H9 (cell line): ENCODE measurements around the gene ACAD8. TPM values are rescaled to one million over a fixed set of nuclear protein-coding genes. Genes with fewer than 3 reads are reported as not detected.

Source experiments
- DNase-seq: peaks from one replicate; pipeline ENCODE4 v3.0.0-alpha.2; 2017
- H2AFZ ChIP-seq: one replicate; pipeline ENCODE4 v1.6.1; 2013; ENCODE audit warnings: mild to moderate bottlenecking, low read length, control low read depth, moderate library complexity
- H2AK5ac ChIP-seq: 2 replicates; pipeline ENCODE4 v1.6.1; 2013; ENCODE audit warnings: low read length, control low read depth, mixed read lengths; ENCODE audit not compliant: insufficient read length
- H2BK120ac ChIP-seq: one replicate; pipeline ENCODE4 v1.6.1; 2013; ENCODE audit warnings: low read depth, mild to moderate bottlenecking, low read length, control low read depth, inconsistent platforms; ENCODE audit not compliant: poor library complexity, severe bottlenecking
- H2BK12ac ChIP-seq: 2 replicates; pipeline ENCODE4 v1.6.1; 2013; ENCODE audit warnings: low read length, control low read depth, mixed read lengths, low read depth; ENCODE audit not compliant: insufficient read length
- H2BK15ac ChIP-seq: 2 replicates; pipeline ENCODE4 v1.6.1; 2013; ENCODE audit warnings: low read depth, low read length, control low read depth
- H2BK20ac ChIP-seq: one replicate; pipeline ENCODE4 v1.6.1; 2013; ENCODE audit warnings: low read depth, mild to moderate bottlenecking, low read length, control low read depth, inconsistent platforms; ENCODE audit not compliant: poor library complexity, severe bottlenecking
- H2BK5ac ChIP-seq: 2 replicates; pipeline ENCODE4 v1.6.1; 2013; ENCODE audit warnings: low read length, control low read depth, mixed read lengths; ENCODE audit not compliant: insufficient read length
- H3K14ac ChIP-seq: 2 replicates; pipeline ENCODE4 v1.6.1; 2013; ENCODE audit warnings: low read length, control low read depth; ENCODE audit not compliant: insufficient read depth
- H3K18ac ChIP-seq: 2 replicates; pipeline ENCODE4 v1.6.1; 2013; ENCODE audit warnings: low read depth, mild to moderate bottlenecking, mixed read lengths, low read length, control low read depth; ENCODE audit not compliant: insufficient read length
- H3K23ac ChIP-seq: 2 replicates; pipeline ENCODE4 v1.6.1; 2013; ENCODE audit warnings: low read length, control low read depth, mixed read lengths, low read depth; ENCODE audit not compliant: insufficient read length
- H3K23me2 ChIP-seq: 2 replicates; pipeline ENCODE4 v1.6.1; 2013; ENCODE audit warnings: low read depth, mild to moderate bottlenecking, mixed read lengths, low read length, control low read depth; ENCODE audit not compliant: insufficient read length, poor library complexity, severe bottlenecking
- H3K27ac ChIP-seq: 2 replicates; pipeline ENCODE4 v1.5.1; 2013; ENCODE audit warnings: low read length, control low read depth, mixed read lengths, low read depth; ENCODE audit not compliant: insufficient read length
- H3K27me3 ChIP-seq: 2 replicates; pipeline ENCODE4 v1.6.1; 2013; ENCODE audit warnings: low read length, control low read depth, inconsistent platforms; ENCODE audit not compliant: insufficient read depth
- H3K4ac ChIP-seq: 2 replicates; pipeline ENCODE4 v1.6.1; 2013; ENCODE audit warnings: low read depth, mild to moderate bottlenecking, control low read depth, inconsistent platforms, low read length, moderate library complexity
- H3K4me1 ChIP-seq: 2 replicates; pipeline ENCODE4 v1.6.1; 2013; ENCODE audit warnings: low read length, control low read depth, inconsistent platforms; ENCODE audit not compliant: insufficient read depth
- H3K4me2 ChIP-seq: 2 replicates; pipeline ENCODE4 v1.6.1; 2013; ENCODE audit warnings: low read length, control low read depth, mixed read lengths; ENCODE audit not compliant: insufficient read length, insufficient read depth
- H3K56ac ChIP-seq: 2 replicates; pipeline ENCODE4 v1.6.1; 2013; ENCODE audit warnings: low read depth, mild to moderate bottlenecking, mixed read lengths, low read length, control low read depth; ENCODE audit not compliant: insufficient read length
- H3K79me1 ChIP-seq: 2 replicates; pipeline ENCODE4 v1.6.1; 2013; ENCODE audit warnings: low read depth, mild to moderate bottlenecking, moderate library complexity, low read length, control low read depth, inconsistent platforms; ENCODE audit not compliant: insufficient read depth, poor library complexity, severe bottlenecking
- H3K79me2 ChIP-seq: 2 replicates; pipeline ENCODE4 v1.6.1; 2013; ENCODE audit warnings: low read length, control low read depth, inconsistent platforms; ENCODE audit not compliant: insufficient read depth
- H3K9ac ChIP-seq: 2 replicates; pipeline ENCODE4 v1.6.1; 2013; ENCODE audit warnings: low read length, control low read depth, mixed read lengths; ENCODE audit not compliant: insufficient read length; ENCODE audit errors: extremely low read depth
- H3K9me3 ChIP-seq: one replicate; pipeline ENCODE4 v1.6.1; 2013; ENCODE audit warnings: low read depth, low read length, inconsistent platforms; ENCODE audit not compliant: control insufficient read depth
- H3T11ph ChIP-seq: one replicate; pipeline ENCODE4 v1.6.1; 2013; ENCODE audit warnings: mild to moderate bottlenecking, low read length, control low read depth, inconsistent platforms
- H4K20me1 ChIP-seq: one replicate; pipeline ENCODE4 v1.6.1; 2013; ENCODE audit not compliant: control insufficient read depth, insufficient read length, insufficient read depth
- H4K5ac ChIP-seq: 2 replicates; pipeline ENCODE4 v1.6.1; 2013; ENCODE audit warnings: low read depth, mild to moderate bottlenecking, mixed read lengths, low read length, control low read depth; ENCODE audit not compliant: insufficient read length
- H4K8ac ChIP-seq: replicated peaks from 2 replicates; pipeline ENCODE4 v1.6.1; 2013; ENCODE audit warnings: low read length, control low read depth, mixed read lengths, low read depth; ENCODE audit not compliant: insufficient read length
- H4K91ac ChIP-seq: 2 replicates; pipeline ENCODE4 v1.6.1; 2013; ENCODE audit warnings: low read depth, mild to moderate bottlenecking, moderate library complexity, mixed read lengths, low read length, control low read depth; ENCODE audit not compliant: insufficient read length
- H3K27ac Mint-ChIP-seq, 3 experiments: 2 replicates in 2 of 3; 3 replicates in 1 of 3; pipeline ENCODE4 v1.8.0; 2020 to 2021; ENCODE audit warnings: mixed read lengths in 3 of 3, mild to moderate bottlenecking in 1 of 3, moderate library complexity in 1 of 3
- H3K27me3 Mint-ChIP-seq: 2 replicates; pipeline ENCODE4 v1.8.0; 2021; ENCODE audit warnings: low read depth, mild to moderate bottlenecking, moderate library complexity, mixed read lengths
- H3K36me3 Mint-ChIP-seq, 3 experiments: 2 replicates in 2 of 3; 3 replicates in 1 of 3; pipeline ENCODE4 v1.8.0; 2020 to 2021; ENCODE audit warnings: low read depth in 3 of 3, mixed read lengths in 3 of 3; ENCODE audit not compliant: insufficient read depth in 1 of 3
- H3K4me1 Mint-ChIP-seq, 2 experiments: 2 replicates each; pipeline ENCODE4 v1.8.0; 2020; ENCODE audit warnings: mixed read lengths in 2 of 2
- H3K4me3 Mint-ChIP-seq, 2 experiments: 2 replicates in 1 of 2; 3 replicates in 1 of 2; pipeline ENCODE4 v1.8.0; 2020 to 2021; ENCODE audit warnings: mild to moderate bottlenecking in 2 of 2, mixed read lengths in 2 of 2, moderate library complexity in 1 of 2
- H3K9me3 Mint-ChIP-seq, 2 experiments: 2 replicates in 1 of 2; 3 replicates in 1 of 2; pipeline ENCODE4 v1.8.0; 2020; ENCODE audit warnings: mild to moderate bottlenecking in 2 of 2, mixed read lengths in 2 of 2, moderate library complexity in 1 of 2
- CTCF ChIP-seq: fragments of 200-600 bp; sonication (generic); conservative IDR thresholded peaks from 3 replicates; pipeline ENCODE4 v1.8.0; 2021; ENCODE audit warnings: antibody characterized with exemption, mild to moderate bottlenecking
- WGBS: extraction: QIAGEN DNeasy Blood & Tissue Kit; methylation state at CpG from one replicate; pipeline ENCODE4 v1.1.7; 2013; ENCODE audit warnings: missing lambda C conversion rate, low lambda C conversion rate, mixed read lengths; ENCODE audit not compliant: insufficient read length; ENCODE audit errors: extremely low coverage; 5-methylcytosine and 5-hydroxymethylcytosine counted together
- total RNA-seq: library from RNA; stranded (reverse); gene quantifications from 2 replicates; pipeline ENCODE4 v1.2.1, GENCODE V29; 2021

The ACAD8 gene
- total RNA-seq, 1 experiment from 2014 or later: 46.8 TPM

GRCh38 chr11:134229126-134229790, 24.1 kb upstream of the ACAD8 start:
- Histone ChIP-seq H4K5ac (no peak overlapping the region), H3K9ac (no peak overlapping the region), H3K4ac (no peak overlapping the region), H3K4me2 (no peak overlapping the region), H3K23ac (no peak overlapping the region), H2AK5ac (no peak overlapping the region), H4K8ac (no peak overlapping the region), H2BK20ac (no peak overlapping the region), H4K91ac (no peak overlapping the region), H2BK15ac (no peak overlapping the region), H3T11ph (no peak overlapping the region), H3K79me2 (no peaks in the 10 kb centered on the region; the same call in 1 of the 2 replicates), H3K18ac (no peak overlapping the region), H3K27me3 (no peaks in the 10 kb centered on the region), H3K14ac (no peak overlapping the region), H2BK120ac (no peak overlapping the region), H3K79me1 (no peaks in the 10 kb centered on the region), H2BK5ac (no peak overlapping the region), H2BK12ac (no peak overlapping the region), H4K20me1 (no peaks in the 10 kb centered on the region), H3K56ac (no peak overlapping the region), H3K4me1 (no peaks in the 10 kb centered on the region), H3K23me2 (peaks cover 9% of the 10 kb centered on the region), H3K27ac (no peak overlapping the region), H3K9me3 (no peaks in the 10 kb centered on the region), H2AFZ (no peak overlapping the region)
- no peak for TF ChIP-seq CTCF
- H3K27me3 Mint-ChIP-seq: peaks cover 7% of the 10 kb centered on the region
- no peak overlapping the region; a peak in 2 of 7 replicates for H3K27ac Mint-ChIP-seq
- no CpG with 5 or more reads among the region's 6 CpGs for WGBS
- H3K9me3 Mint-ChIP-seq: no peaks in the 10 kb centered on the region
- peaks cover 11 to 19% of the 10 kb centered on the region in 2 experiments for H3K4me1 Mint-ChIP-seq
- H3K4me3 Mint-ChIP-seq: peak overlapping the region in 1 of 2 experiments; percentile 19; a peak in 1 of 5 replicates
- no peak for DNase-seq
- H3K36me3 Mint-ChIP-seq: no peaks in the 10 kb centered on the region; a peak in 2 of 7 replicates
